B cell (primary cell): Measurements from ENCODE around the gene EGFL7. TPM values are rescaled to one million over a fixed set of nuclear protein-coding genes. Genes with fewer than 3 reads are reported as not detected.

Source experiments
- ATAC-seq: fragments of 200-7000 bp; cut with Tn5 transposase; one replicate; pipeline ENCODE4 v1.10.0; 2021; ENCODE audit warnings: low read depth, mild to moderate bottlenecking, moderate number of reproducible peaks, moderate library complexity
- CTCF ChIA-PET: fragments of 350-600 bp; sonication (Branson Sonifier 250); formaldehyde crosslinking; loops from one replicate; lab custom pipeline; 2021; ENCODE audit warnings: antibody characterized with exemption, inconsistent platforms; lab: Charles Lee
- POLR2A ChIA-PET: fragments of 350-600 bp; sonication (Branson Sonifier 250); formaldehyde crosslinking; loops from one replicate; lab custom pipeline; 2021; ENCODE audit warnings: antibody characterized with exemption; lab: Charles Lee
- DNase-seq: peaks from one replicate; pipeline ENCODE4 v3.0.0; 2013
- H2AFZ ChIP-seq: 2 replicates; pipeline ENCODE4 v1.6.1; 2012; ENCODE audit warnings: mild to moderate bottlenecking, low read depth, low read length; ENCODE audit not compliant: insufficient read depth, poor library complexity, severe bottlenecking
- H3K27ac ChIP-seq, 2 donors: 1 replicate in 1 of 2; 2 replicates in 1 of 2; pipeline ENCODE4 v1.5.1; 2012 to 2013; ENCODE audit warnings: low read length in 2 of 2, mild to moderate bottlenecking in 2 of 2, moderate library complexity in 1 of 2
- H3K27me3 ChIP-seq, 4 experiments: fragments of 200-600 bp in 1 of 4; sonication (generic) in 1 of 4; replicated peaks in 1 of 4; 1 replicate in 2 of 4; 2 replicates in 2 of 4; pipeline versions ENCODE4 v1.6.1 to v1.7.0; 2013 to 2016; ENCODE audit warnings: low read length in 3 of 4, mild to moderate bottlenecking in 2 of 4, mixed read lengths in 1 of 4, moderate library complexity in 1 of 4; ENCODE audit not compliant: insufficient read depth in 4 of 4, control insufficient read depth in 3 of 4; ENCODE audit errors: control extremely low read depth in 1 of 4
- H3K36me3 ChIP-seq, 2 experiments: replicated peaks in 1 of 2; 1 replicate in 1 of 2; 2 replicates in 1 of 2; pipeline versions ENCODE4 v1.6.1 to v1.7.1; 2013; ENCODE audit warnings: low read length in 1 of 2; ENCODE audit not compliant: insufficient read depth in 2 of 2, control insufficient read depth in 1 of 2; ENCODE audit errors: control extremely low read depth in 1 of 2, extremely low read depth in 1 of 2
- H3K4me1 ChIP-seq, 2 donors: fragments of 200-600 bp in 1 of 2; sonication (generic) in 1 of 2; 1 replicate in 1 of 2; 2 replicates in 1 of 2; pipeline versions ENCODE4 v1.5.1 to v1.6.1; 2013 to 2017; ENCODE audit warnings: low read length in 2 of 2; ENCODE audit not compliant: control insufficient read depth in 2 of 2, insufficient read depth in 2 of 2
- H3K4me2 ChIP-seq: replicated peaks from 2 replicates; pipeline ENCODE3; 2012; ENCODE audit warnings: mild to moderate bottlenecking, low read depth, low read length; ENCODE audit not compliant: poor library complexity, severe bottlenecking
- H3K4me3 ChIP-seq, 5 experiments: fragments of 200-600 bp in 1 of 5; sonication (generic) in 1 of 5; 1 replicate in 3 of 5; 2 replicates in 2 of 5; pipeline versions ENCODE4 v1.5.1 to v1.7.0; 2011 to 2016; ENCODE audit warnings: low read length in 4 of 5, mild to moderate bottlenecking in 4 of 5, low read depth in 2 of 5, control low read depth in 1 of 5, moderate library complexity in 1 of 5; ENCODE audit not compliant: insufficient read depth in 1 of 5; ENCODE audit errors: control extremely low read depth in 1 of 5, extremely low read depth in 1 of 5
- H3K79me2 ChIP-seq: fragments of 200-600 bp; sonication (generic); one replicate; pipeline ENCODE4 v1.6.0; 2016; ENCODE audit warnings: low read length; ENCODE audit not compliant: control insufficient read depth, insufficient read depth
- H3K9ac ChIP-seq: fragments of 200-600 bp; sonication (generic); 2 replicates; pipeline ENCODE4 v1.6.1; 2017; ENCODE audit warnings: mild to moderate bottlenecking, low read length, moderate library complexity
- H3K9me3 ChIP-seq, 3 donors: one replicate each; pipeline versions ENCODE4 v1.6.1 to v1.7.1; 2013; ENCODE audit warnings: low read length in 2 of 3; ENCODE audit not compliant: control insufficient read depth in 2 of 3, insufficient read depth in 1 of 3; ENCODE audit errors: control extremely low read depth in 1 of 3
- H4K20me1 ChIP-seq: 2 replicates; pipeline ENCODE4 v1.6.0; 2012; ENCODE audit warnings: mild to moderate bottlenecking, low read length; ENCODE audit not compliant: insufficient read depth, control insufficient read depth, poor library complexity, severe bottlenecking
- H3K27ac Mint-ChIP-seq: one replicate; pipeline ENCODE4 v1.8.0; 2021; ENCODE audit warnings: mixed read lengths
- H3K27me3 Mint-ChIP-seq: one replicate; pipeline ENCODE4 v1.8.0; 2021; ENCODE audit warnings: mixed read lengths
- H3K4me1 Mint-ChIP-seq: one replicate; pipeline ENCODE4 v1.8.0; 2021; ENCODE audit warnings: mixed read lengths
- H3K4me3 Mint-ChIP-seq: one replicate; pipeline ENCODE4 v1.8.0; 2021; ENCODE audit warnings: mixed read lengths
- H3K9me3 Mint-ChIP-seq: one replicate; pipeline ENCODE4 v1.8.0; 2022; ENCODE audit warnings: mixed read lengths; ENCODE audit not compliant: insufficient read depth
- CTCF ChIP-seq: fragments of 200-600 bp; IDR thresholded peaks from one replicate; pipeline ENCODE4 v1.8.0; 2022; ENCODE audit warnings: antibody characterized with exemption, mild to moderate bottlenecking
- EZH2 ChIP-seq: IDR thresholded peaks from 2 replicates; pipeline ENCODE4 v1.6.1; 2012; ENCODE audit warnings: borderline replicate concordance, low read depth, mild to moderate bottlenecking, moderate library complexity, low read length; ENCODE audit not compliant: insufficient read depth, poor library complexity, severe bottlenecking
- WGBS: methylation state at CpG from one replicate; pipeline ENCODE4 v1.1.5; 2013; ENCODE audit warnings: missing lambda C conversion rate; ENCODE audit not compliant: insufficient coverage; 5-methylcytosine and 5-hydroxymethylcytosine counted together
- intact Hi-C: fragments of 100-400 bp; cut with micrococcal nuclease; formaldehyde crosslinking; loops from one replicate; pipeline ENCODE4 v1.10.0; 2022
- polyA plus RNA-seq: library from polyadenylated mRNA; depleted of rRNA; stranded (reverse); fragments of >200 nt; gene quantifications from 2 replicates; pipeline ENCODE4 v1.2.3, GENCODE V29; 2012
- total RNA-seq, 2 donors: library from RNA; stranded (reverse); fragments of 120-200 nt in 1 of 2; gene quantifications; 1 replicate in 1 of 2; 2 replicates in 1 of 2; pipeline versions ENCODE4 v1.2.3 to v1.2.4, GENCODE V29; 2013 to 2022

The EGFL7 gene
- total and polyA plus RNA-seq, 2 donors (not counting 1 experiment from before 2014, with no cell fraction given), result 0.34 TPM; not detected in 1

GRCh38 chr9:136650021-136650420, 12.7 kb upstream of the EGFL7 start:
- Histone ChIP-seq H3K9me3 (peaks cover 0 to 10% (median 0%) of the 10 kb centered on the region in 3 donors), H4K20me1 (no peaks in the 10 kb centered on the region), H3K27ac (no peak overlapping the region), H3K36me3 (no peaks in the 10 kb centered on the region), H3K4me1 (peaks cover 33 to 37% of the 10 kb centered on the region in 2 donors), H3K4me3 (no peak overlapping the region), H3K4me2 (no peak overlapping the region), H3K9ac (no peak overlapping the region), H3K79me2 (no peaks in the 10 kb centered on the region), H3K27me3 (peaks cover 0 to 51% (median 26%) of the 10 kb centered on the region in 4 experiments), H2AFZ (no peak overlapping the region)
- no peak overlapping the region for H3K27ac Mint-ChIP-seq
- no peak for ATAC-seq
- TF ChIP-seq CTCF (no peak), EZH2 (no peak)
- no peak for DNase-seq
- peaks cover 14% of the 10 kb centered on the region for H3K27me3 Mint-ChIP-seq
- intact Hi-C loops, result no loop called here
- ChIA-PET CTCF (interaction anchor here (1.6 kb wide), 1 partner anchor 18 kb away, joined by 3 read pairs; no protein-coding TSS in a partner anchor), POLR2A (interaction anchor here (0.7 kb wide), 1 partner anchor 108 kb away, joined by 5 read pairs; the partner anchor contains the start of gene LCN8)
- H3K4me3 Mint-ChIP-seq, result no peak overlapping the region
- WGBS, result 96% methylated on average over 4 of the region's 8 CpGs
- H3K4me1 Mint-ChIP-seq, result peaks cover 18% of the 10 kb centered on the region
- H3K9me3 Mint-ChIP-seq, result no peaks in the 10 kb centered on the region

GRCh38 chr9:136650648-136651047, 12.1 kb upstream of the EGFL7 start:
- 23% methylated on average over 4 of the region's 10 CpGs for WGBS
- H3K27me3 ChIP-seq, result peaks cover 0 to 51% (median 30%) of the 10 kb centered on the region in 4 experiments
- H3K27ac ChIP-seq, result no peak overlapping the region
- Mint-ChIP-seq H3K9me3 (no peaks in the 10 kb centered on the region), H3K4me1 (peaks cover 19% of the 10 kb centered on the region), H3K27ac (peak overlapping the region; percentile 24), H3K27me3 (peaks cover 18% of the 10 kb centered on the region), H3K4me3 (peak overlapping the region; percentile 33)
- peaks cover 33 to 37% of the 10 kb centered on the region in 2 donors for H3K4me1 ChIP-seq
- ChIA-PET POLR2A (no interaction called here), CTCF (interaction anchor here (0.7 to 1.6 kb wide), 2 partner anchors 19 to 484 kb away, joined by 3 read pairs; no protein-coding TSS in a partner anchor)
- H3K9ac ChIP-seq, result no peak overlapping the region
- H3K79me2 ChIP-seq, result no peaks in the 10 kb centered on the region
- intact Hi-C loops, result no loop called here
- no peaks in the 10 kb centered on the region for H4K20me1 ChIP-seq
- H3K36me3 ChIP-seq, result no peaks in the 10 kb centered on the region
- DNase-seq (peak; percentile 57), ATAC-seq (peak; percentile 69)
- no peak for TF ChIP-seq CTCF
- TF ChIP-seq EZH2, result no peak
- peaks cover 0 to 10% (median 0%) of the 10 kb centered on the region in 3 donors for H3K9me3 ChIP-seq
- H2AFZ ChIP-seq, result no peak overlapping the region
- H3K4me2 ChIP-seq, result peak overlapping the region; percentile 47
- H3K4me3 ChIP-seq, result no peak overlapping the region
